ENCODE results near the gene MED25.
A peak's percentile ranks its signal among the peaks of the same experiment; 100 is the strongest.

MED25 gene

DNA sequence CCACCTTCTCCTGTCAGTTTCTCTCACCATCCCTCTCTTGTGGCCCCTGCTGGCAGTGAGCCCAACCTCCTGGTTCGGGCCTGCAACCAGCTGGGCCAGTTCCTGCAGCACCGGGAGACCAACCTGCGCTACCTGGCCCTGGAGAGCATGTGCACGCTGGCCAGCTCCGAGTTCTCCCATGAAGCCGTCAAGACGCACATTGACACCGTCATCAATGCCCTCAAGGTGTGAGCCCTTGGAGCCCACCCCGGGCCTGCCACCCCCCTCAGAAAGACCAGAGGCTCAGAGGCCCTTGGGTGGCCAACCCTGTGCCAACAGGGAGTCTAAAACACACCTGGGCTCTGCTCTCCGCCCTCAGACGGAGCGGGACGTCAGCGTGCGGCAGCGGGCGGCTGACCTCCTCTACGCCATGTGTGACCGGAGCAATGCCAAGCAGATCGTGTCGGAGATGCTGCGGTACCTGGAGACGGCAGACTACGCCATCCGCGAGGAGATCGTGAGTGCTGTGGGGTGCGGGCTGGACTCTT is 18.8 kb upstream of the MED25 start:
- DNase-seq = no peak

DNA sequence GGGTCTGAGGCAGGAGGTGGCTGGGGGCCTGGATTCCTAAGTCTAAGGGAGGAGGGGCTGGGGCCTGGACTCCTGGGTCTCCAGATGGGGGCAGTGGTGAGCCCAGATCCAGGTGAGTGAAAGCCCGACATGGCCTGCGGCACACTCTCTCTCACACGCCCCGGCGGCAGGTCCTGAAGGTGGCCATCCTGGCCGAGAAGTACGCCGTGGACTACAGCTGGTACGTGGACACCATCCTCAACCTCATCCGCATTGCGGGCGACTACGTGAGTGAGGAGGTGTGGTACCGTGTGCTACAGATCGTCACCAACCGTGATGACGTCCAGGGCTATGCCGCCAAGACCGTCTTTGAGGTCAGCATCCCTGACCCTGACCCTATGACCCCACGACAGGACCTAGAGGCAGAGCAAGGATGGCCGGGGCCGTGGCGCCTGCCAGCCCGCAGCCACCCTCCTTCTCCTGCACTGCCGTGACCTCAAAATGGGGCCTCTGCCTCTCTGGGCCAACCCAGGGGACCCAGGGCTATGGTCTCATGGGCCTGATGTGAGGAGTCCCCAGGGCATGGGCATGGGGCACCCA is 18.2 kb upstream of the MED25 start:
- no peak for DNase-seq

DNA sequence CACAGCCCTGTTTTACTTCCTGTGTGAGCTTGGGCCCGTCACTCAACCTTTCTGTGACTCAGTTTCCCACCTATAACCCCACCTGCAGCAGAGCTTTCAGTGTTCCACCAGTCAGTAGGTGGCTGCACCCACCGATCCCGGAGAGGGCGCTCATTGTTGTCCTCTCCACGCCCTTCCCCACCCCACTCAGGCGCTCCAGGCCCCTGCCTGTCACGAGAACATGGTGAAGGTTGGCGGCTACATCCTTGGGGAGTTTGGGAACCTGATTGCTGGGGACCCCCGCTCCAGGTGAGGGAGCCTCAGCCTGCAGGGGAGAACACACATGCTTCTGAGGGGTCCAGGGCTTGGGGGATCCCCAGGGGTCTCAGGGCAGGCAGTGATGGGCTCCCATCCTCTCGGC is 17.3 kb upstream of the MED25 start:
- no peak for DNase-seq

DNA sequence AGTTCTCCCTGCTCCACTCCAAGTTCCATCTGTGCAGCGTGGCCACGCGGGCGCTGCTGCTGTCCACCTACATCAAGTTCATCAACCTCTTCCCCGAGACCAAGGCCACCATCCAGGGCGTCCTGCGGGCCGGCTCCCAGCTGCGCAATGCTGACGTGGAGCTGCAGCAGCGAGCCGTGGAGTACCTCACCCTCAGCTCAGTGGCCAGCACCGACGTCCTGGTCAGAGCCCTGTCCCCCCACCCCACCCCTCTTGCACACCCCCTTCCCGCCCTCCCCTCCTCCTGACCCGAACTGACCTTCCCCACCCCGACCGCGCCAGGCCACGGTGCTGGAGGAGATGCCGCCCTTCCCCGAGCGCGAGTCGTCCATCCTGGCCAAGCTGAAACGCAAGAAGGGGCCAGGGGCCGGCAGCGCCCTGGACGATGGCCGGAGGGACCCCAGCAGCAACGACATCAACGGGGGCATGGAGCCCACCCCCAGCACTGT is 16.6 kb upstream of the MED25 start:
- no peak for DNase-seq

DNA sequence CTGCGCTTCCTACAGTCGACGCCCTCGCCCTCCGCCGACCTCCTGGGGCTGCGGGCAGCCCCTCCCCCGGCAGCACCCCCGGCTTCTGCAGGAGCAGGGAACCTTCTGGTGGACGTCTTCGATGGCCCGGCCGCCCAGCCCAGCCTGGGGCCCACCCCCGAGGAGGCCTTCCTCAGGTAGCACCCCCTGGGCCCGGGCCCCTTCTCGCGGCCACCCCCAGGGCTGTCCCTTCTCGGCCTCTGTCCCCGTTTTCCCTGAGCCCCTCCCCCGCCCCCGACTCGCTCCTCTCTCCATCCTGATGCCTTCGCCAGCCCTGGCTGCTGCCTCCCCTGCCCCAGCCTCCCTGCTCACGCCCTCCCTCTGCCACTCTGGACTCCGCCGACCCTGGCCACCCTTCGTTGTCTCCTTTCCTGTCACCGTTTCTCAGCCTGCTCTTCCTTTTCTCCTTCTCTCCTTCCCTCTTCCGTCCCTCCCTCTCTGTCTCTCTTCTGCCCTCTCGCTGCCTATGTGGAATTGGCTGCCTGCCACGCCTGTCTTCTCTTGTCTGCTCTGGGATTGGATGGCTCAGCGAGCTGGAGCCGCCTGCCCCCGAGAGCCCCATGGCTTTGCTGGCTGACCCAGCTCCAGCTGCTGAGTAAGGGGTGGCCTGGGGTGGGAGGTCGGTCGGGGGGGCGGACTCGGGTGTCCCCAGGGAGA is 16.0 kb upstream of the MED25 start:
- peak; percentile 18 to 89 (median 82) for DNase-seq

DNA sequence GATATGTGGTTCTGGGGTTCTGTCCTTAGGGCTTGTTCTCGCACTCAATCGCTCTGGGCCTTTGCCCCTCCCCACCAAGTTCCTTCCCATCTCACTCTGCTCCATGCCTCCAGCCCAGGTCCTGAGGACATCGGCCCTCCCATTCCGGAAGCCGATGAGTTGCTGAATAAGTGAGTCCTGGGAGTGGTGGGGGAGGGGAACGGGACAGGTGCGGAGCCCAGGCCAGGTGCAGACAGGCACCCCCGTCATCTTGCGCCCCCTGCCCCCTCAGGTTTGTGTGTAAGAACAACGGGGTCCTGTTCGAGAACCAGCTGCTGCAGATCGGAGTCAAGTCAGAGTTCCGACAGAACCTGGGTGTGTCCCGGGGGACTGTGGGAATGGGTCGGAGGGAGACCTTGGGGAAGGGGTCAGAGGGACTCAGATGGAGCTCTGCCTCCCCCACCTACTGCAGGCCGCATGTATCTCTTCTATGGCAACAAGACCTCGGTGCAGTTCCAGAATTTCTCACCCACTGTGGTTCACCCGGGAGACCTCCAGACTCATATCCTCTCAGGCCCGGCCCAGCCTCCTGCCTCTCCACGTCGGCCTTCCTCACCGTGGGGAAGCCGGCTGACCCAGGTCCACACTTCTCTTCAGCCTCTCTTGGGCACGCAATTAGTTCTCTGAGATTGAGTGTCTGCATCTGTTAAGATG is 15.1 kb upstream of the MED25 start:
- no peak for DNase-seq

DNA sequence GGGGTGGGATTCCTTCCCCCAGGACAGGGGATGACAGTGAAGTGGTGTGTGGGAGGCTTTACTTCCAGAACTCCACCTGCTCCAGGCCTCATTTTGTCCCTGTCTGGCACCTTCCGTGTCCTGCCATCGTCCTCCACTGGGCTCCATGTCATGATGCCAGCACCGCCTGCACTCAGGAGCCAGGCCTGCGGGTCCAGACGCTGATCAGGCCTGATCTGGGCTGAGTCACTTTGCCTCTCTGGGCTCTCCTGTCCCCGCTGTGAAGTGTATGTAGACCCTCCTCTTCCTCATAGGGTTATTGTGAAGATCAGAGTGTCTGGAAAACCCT is 14.6 kb upstream of the MED25 start:
- no peak for DNase-seq

DNA sequence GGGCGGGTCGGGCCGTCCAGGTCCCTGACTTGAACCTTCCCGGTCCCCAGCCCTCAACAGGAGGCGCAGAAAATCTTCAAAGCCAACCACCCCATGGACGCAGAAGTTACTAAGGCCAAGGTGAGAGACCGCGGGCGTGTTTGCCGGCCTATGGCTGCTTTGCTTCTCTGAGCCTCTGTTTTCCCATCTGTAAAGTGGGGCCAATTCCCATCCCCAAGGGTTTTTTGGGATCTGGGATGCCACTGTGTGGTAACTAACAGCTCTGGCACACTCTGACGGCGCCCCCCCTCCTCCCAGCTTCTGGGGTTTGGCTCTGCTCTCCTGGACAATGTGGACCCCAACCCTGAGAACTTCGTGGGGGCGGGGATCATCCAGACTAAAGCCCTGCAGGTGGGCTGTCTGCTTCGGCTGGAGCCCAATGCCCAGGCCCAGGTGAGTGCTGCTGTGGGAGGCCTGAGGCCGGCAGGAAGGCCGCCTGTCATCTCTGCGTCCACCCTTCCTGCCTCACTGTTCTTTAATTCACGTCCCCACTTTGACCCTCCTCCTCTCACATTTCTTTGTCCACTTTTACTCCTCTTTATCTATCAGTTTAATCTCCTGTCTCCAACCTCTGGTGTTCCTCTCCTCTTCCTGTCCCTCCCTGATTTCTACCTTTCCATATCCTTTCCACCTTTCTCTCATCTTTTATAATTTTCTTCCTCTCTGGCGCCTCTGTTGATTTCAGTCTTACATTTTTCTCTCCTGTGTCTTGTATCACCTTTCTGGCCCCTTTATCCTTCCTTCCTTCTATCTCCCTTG is 12.1 kb upstream of the MED25 start:
- DNase-seq = no peak

DNA sequence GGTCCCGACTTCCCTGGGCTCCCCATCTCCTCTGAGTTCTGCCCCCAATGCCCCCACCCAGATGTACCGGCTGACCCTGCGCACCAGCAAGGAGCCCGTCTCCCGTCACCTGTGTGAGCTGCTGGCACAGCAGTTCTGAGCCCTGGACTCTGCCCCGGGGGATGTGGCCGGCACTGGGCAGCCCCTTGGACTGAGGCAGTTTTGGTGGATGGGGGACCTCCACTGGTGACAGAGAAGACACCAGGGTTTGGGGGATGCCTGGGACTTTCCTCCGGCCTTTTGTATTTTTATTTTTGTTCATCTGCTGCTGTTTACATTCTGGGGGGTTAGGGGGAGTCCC is 11.5 kb upstream of the MED25 start:
- DNase-seq = no peak

DNA sequence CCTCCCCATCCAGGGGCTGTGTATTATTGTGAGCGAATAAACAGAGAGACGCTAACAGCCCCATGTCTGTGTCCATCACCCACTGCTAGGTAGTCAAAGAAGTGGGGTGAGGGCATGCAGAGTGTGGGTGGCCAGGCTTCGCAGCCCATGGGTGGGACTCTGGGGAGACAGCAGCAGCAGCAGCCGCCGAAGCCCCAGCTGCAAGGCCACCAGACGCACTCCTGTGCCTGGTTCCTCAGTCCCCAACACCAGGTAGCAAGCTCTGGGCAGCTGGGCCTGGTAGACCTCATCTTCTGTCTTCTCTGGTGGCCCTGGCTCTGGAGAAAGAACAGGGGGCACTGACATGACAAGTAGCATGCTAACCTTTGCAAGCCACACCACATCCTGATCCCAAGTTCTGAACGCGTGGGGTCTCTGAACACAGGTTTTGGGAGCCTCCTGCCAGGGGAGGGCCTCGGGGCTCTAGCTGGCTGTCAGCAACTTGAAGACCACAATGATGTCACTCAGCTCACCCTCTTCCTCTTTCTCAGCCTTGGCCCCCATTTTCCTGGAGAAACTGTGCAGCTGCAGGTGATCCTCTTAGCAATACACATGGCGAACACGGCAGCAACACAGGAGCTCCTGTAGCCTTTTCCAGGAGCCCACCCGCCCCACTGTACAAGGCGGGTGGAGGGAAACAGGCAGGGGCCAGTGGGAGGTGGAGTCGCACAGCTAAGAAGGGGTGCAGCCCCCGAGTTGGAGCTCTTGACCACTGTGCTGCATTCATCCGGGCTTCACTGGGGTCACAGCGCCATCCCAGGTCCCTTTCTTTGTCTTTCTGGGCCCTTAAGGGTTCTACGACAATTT is 10.8 kb upstream of the MED25 start:
- peak in 1 of 14 donors; percentile 1 for DNase-seq

DNA sequence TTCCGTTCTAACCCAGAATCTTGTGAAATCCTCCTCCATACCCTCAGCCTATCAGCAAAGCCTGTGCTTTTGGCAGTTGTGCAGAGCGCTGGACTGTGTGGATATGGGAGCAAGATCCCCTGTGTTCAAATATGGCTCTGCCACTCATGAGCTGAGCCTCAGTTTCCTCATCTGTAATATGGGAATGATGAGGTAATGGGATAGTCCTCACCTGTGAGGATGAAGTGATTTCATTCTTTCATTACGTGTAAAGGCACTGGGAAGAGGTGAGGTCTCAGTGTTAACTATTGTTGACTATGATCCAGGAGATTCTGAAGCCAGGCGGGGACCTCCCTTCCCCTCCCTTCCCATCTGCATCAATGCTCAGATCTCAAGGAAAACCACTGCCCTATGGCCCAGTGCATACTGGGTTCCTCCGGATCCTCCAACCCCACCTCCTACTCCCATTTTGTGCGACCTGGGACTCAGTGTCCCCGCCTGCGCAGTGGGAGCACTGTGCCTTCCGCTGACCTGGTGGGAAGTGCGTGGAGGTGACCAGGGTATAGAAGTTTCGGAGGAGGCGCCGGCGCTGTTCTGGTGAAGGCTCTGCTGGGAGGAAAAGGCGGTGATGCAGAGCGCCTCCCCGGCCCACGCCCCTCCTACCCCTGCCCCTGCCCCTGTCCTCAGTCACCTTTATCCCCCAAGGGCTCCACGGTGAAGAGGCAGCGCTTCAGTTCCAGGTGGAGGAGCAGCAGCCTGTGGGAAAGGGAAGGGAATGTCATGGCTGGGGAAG is 10.0 kb upstream of the MED25 start:
- DNase-seq = no peak

DNA sequence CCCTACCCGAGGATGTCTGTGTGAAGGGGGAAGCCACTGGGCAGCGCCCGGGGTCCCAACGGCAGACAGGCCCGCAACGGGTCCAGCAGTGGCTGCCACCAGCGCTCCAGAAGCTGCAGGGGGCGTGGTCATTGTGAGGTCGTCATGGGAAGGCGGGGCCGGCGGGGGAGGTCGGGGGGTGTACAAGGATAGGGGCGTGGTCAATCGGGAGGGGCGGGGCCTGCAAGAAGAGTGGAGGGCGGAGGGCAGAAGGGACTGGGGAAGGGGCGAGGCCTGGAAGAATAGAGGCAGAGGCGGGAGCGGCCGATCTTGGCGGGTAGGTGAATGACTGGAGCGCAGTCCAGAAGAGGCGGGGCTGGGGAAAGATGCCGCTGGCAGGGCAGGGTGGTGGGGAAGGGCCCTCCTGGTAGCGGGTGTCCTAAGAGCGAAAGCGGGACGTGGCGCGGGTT is 9.4 kb upstream of the MED25 start:
- peak; percentile 9 to 82 (median 68) for DNase-seq

DNA sequence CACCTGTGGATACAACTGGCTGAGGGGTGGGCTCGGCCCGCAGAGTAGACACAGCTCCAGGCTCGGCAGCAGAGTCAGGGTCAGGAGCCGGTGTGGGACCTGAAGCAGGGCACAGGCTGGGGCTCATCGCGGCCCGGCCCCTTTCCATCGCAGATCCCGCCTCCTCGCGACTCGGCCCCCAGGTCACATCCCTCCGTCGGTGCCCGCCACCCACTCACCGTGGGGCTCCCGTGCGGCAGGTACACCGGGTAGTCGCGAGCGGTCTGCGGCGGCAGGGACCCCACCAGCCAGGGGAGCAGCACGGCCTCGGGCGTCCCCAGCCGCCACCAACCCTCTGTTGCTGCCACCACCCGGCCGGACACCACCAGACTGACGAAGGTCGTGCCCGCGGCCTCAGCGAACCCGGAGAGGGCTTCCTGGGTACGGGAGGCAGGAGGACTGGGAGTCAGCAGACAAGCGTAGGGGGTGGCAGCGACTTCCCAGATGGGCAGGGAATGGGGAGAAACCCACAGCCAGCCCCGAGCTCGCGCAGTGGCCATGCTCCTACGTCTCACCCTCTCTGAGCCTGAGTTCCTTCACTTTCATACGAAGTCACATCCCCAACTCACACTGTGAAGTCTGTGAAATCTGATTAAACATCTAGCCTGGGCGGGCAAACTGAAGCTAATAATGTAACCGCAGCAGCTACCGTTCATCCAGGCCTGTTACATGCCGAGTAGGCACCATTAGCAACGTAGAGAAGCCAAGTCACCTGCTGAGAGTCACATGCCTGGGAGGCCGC is 8.7 kb upstream of the MED25 start:
- DNase-seq = peak in 12 of 14 donors; percentile 20 to 65 (median 51)

DNA sequence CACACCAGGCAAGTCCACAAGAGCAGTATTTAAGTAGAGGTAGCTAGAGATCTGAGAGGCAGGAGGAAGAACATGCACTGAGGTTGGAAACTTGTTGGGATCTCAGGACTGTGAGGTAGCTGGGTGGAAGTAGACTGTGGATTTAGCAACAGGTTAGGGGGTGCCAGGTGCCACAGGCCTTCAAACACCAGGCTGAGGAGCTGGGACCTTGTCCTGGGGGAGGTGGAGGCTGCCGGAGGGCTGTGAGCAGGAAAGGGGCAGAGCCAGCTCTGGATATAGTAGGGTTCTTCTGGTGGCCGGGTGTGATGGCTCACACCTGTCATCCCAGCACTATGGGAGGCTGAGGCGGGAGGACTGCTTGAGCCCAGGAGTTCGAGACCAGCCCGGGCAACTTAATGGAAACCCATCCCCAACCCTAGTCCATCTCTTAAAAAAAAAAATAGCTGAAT is 8.1 kb upstream of the MED25 start:
- DNase-seq = peak in 2 of 14 donors; percentile 10 to 27

DNA sequence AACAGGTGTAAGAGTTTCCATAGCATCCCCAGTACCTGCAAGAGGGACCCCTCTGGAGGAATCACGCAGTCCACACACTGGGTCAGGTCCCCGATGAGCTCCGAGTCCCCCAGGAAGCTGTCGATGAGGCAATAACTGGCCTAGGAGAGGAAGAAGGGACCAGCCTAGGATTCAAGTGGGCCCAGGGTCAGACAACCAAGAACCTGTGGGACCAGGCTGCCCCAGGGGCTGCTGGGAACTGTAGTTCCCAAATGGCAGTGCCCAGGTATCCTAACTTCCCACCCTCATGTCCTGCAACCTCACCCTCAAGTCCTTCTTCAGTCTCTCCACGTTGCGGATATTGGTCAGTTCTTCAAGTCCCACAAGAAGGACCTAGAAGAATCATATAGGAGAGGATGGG is 6.8 kb upstream of the MED25 start:
- DNase-seq = no peak

DNA sequence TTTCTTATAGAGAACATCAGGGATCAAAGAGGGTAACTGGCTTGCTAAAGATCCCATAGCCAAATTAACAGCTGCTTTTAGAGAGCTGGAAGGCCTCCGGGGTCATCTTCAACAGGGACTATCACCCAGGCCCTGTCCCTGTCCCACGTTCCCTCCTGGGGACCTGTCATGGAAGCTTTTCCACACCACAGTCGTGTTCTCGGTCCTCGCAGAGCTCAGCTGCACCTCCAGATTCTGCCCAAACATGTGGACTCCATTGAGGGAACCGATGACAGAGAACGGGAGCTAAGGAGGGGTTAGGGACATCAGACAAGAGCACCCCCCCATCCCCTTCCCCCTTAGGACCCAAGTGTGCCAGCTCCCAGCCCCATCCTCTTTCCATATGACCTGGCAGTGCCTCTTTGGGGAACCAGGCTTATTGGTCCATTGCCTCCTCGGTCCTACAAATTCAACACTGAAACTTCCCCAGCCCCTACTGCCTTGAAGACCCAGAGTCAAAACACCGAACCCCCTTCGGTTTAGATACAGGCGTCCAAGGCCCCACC is 5.6 kb upstream of the MED25 start:
- DNase-seq = peak in 2 of 14 donors; percentile 13 to 38

DNA sequence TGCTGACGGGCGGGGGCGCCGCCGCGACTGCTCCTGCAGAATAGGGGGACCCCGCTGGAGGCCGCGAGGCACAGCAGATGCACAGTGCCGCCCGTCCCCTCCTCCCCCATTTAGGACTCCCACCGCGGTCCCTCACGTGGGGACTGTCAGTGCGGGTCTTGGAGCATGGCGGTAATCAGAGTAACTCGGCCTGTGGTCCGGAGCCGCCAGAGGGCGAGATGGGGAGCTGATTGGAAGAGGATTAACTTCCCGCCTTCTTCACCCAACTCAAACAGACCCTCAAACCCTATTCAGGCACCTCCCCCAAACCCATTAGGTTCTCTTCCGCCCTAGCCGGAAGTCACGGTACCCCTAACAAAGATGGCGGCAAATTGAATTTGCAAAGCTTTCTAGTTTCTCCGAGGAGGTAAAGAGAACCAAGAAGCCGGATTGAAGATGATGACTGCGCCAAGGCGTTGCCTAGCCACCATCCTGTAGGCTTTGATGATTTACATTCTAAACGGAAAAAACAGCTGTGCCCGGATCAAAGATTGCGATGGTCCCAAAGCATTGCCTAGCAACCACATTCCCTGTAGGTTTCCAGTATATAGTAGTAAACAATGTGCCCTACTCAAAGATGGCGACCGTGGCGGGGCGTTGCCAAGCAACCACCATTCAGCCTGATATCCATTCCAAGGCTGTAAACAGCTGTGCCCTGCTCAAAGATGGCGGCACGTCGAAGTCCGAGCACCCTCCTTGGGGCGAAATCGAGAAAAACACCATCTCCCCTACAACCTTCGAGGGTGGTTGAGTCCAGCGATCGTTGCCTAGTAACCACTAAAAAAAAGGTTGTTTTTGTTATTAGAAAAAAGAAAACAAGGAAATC is 4.9 kb upstream of the MED25 start, which contains the start of gene FUZ:
TSS of gene FUZ (minus strand) at position 296 of the 865 bp plus-strand sequence. CDS start at position 110, 186 bp downstream.
- peak; percentile 44 to 99 (median 92) for DNase-seq

DNA sequence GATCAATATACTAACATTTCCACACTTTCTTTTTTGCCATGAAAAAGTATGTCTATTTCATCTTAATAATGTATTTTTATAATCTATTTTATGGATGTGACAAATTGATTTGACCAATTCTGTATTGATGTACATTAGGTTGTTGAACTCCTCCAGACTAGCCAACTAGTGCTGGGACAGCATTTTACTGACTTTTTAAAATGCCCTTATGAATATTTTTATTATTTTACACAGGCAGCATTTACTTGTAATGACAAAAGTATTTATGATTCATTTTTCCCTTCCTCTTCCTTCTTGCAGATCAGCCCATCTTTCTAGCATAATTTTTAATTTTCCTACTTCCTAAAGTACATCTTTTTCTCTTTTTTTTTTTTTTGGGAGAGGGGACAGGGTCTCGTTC is 4.1 kb upstream of the MED25 start:
- DNase-seq = no peak

DNA sequence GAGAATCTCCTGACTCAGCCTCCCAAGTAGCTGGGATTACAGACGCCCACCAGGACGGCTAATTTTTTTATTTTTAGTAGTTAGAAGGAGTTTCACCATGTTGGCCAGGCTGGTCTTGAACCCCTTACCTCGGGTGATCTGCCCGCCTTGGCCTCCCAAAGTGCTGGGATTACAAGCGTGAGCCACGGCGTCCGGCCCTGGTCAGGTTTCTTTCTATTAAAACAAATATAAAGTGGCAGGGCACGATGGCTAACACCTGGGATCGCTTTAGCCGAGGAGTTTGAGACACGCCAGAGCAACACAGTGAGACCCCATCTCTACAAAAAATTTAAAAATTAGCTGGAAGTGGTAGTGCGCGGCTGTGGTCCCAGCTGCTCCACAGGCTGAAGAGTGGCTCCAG is 1.5 kb upstream of the MED25 start:
- no peak for DNase-seq
